D341Med (cell line): ENCODE measurements around the gene CDC42BPA.
"Not testable (repeated sequence)": the region's sequence is repeated elsewhere in the genome, so short reads cannot be mapped to it uniquely, and the experiment has no call there.

Source experiments
- DNase-seq: peaks from one replicate; pipeline ENCODE4 v3.0.0; 2012; ENCODE audit warnings: low spot score

The CDC42BPA gene

DNA sequence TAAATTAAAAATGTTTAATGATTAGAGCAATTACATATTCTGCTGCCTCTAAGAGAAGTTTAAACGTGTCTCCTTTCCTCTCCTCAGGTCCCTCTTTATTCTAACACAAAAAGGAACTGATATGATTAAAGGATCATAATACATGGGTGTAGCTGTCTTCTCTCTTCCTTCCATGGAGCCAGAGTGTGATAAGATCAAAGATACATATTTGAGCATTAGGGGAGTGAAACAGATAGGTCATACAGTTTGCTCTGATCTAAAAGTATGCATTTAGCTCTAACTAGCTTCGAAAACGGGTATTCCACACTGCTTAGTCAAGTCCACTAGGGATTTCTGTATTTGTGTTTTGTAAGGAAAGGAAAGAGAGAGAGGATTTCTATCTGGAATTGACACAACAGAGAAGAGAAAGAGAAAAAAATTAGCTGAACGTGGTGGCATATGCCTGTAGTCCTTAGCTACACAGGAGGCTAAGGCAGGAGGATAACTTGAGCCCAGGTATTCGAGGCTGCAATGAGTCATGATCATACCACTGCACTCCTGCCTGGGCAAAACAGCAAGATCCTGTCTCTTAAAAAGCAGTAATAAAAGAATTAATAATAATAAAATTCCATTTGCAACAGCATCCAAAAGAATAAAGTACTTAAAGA is 63.1 kb downstream of the CDC42BPA start:
- DNase-seq = no peak

- DNase-seq = no peak
These were observed 65.2 kb downstream of the CDC42BPA start for GRCh38 chr1:227253065-227253464.

DNA sequence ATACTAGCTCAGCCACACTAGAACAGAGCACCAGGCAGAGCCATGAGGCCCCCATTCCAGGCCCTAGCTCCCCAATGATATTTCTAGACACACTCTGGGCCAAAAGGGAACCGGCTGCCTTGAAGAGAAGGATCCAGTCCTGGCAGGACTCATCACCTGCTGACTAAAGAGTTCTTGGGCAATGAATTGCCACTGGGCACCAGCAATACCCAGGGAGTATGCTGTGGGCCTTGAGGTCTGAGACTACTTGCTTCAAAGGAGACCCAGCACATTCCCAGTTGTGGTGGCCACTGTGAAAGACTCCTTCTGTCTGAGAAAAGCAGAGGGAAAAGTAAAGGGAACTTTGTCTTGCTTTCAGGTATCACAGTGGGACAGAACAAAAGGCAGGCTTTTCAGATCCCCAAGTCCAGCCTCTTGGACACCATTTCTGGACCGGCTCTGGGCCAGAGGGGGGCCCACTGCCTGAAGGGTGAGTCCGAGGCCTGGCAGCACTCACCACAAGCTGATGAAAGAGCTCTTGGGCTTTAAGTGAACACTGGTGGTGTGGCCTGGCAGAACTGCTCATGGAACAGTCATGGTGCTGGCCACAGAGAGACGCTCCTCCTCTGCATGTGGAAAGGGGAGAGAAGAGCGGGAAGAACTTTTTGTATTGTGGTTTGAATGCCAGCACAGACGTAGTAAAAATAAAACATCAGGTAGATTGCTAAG is 72.5 kb downstream of the CDC42BPA start:
- no peak for DNase-seq

GRCh38 chr1:227244339-227245118 is 73.8 kb downstream of the CDC42BPA start:
- no peak for DNase-seq

DNA sequence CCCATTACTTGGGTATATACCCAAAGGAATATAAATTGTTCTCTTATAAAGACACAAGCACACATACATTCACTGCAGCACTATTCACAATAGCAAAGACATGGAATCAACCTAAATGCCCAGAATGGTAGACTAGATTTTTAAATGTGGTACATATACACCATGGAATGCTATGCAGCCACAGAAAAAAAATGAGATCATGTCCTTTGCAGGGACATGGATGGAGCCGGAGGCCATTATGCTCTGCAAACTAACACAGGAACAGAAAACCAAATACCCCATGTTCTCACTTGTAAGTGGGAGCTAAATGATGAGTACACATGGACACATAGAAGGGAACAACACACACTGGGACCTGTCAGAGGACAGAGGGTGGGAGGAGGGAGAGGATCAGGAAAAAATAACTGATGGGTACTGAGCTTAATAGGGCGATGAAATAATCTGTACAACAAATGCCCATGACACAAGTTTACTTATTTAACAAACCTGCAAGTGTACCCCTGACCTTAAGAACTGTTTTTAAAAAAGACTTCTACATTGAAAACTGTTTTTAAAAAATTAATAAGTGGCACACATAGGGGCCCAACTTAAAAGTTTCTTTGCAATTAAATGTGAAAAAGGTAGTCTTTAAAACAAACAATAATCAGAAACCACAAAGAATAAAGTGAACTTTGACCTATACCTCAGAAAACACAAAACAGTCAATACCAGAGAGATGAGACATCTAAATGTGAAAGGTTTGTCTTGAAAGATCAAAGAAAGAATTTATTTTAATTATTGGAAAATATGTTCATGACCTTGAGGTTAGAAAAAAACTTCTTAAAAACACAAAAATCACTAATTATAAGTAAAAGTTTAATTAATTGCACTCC is 75.2 kb downstream of the CDC42BPA start:
- no peak for DNase-seq

- no peak for DNase-seq
These were observed 77.3 kb downstream of the CDC42BPA start for GRCh38 chr1:227240983-227241382.

GRCh38 chr1:227234998-227235405 is 83.3 kb downstream of the CDC42BPA start:
- DNase-seq = peak; percentile 83

DNA sequence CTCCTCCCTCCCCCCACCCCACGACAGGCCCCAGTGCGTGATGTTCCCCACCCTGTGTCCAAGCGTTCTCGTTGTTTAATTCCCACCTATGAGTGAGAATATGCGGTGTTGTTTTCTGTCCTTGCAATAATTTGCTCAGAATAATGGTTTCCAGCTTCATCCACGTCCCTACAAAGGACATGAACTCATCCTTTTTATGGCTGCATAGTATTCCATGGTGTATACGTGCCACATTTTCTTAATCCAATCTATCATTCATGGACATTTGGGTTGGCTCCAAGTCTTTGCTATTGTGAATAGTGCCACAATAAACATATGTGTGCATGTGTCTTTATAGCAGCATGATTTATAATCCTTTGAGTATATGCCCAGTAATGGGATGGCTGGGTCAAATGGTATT is 87.2 kb downstream of the CDC42BPA start:
- DNase-seq = not testable (repeated sequence)

DNA sequence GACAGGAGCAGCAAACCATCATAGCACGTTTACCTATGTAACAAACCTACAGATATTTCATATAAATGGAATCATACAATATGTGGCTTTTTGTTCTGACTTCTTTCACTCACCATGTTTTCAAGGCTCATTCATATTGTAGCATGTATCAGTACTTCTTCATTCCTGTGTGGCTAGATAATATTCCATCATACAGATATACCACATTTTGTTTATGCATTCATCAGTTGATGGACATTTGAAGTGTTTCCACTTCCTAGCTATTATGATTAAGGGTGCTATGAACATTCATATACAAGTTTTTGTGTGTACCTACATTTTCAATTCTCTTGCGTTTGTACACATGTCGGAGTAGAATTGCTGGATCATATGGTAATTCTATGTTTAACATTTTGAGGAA is 90.1 kb downstream of the CDC42BPA start:
- DNase-seq = no peak

GRCh38 chr1:227227761-227228160 is 90.5 kb downstream of the CDC42BPA start:
- no peak for DNase-seq

DNA sequence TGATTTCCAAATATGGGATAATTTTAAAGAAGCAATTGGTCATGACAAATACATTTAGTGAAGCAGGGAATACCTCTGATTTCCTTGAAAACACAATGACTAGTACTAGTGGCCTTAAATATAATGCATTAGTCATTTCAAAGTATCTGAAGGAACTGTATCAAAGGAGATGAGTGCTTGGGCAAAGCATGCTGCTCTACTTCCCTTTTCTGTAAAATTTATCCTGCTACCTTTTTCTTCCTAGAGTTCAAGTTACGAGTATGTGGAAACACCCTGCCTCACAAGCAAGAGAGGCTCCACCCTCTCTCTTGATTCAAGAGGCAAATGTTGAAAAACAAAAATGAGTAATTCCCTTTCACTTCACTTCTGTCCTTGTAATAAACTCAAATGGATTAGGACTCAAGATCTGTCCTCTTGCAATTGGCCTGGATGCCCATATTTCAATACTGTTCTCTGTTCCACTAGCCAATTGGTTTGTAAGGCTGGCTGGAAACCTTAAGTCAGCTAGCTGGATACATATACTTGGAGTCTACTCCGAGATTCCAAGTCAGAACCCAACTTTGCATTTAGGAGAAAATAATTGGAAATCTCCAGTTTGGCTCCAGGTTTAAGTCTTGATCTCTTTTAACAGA is 92.5 kb downstream of the CDC42BPA start:
- no peak for DNase-seq

DNA sequence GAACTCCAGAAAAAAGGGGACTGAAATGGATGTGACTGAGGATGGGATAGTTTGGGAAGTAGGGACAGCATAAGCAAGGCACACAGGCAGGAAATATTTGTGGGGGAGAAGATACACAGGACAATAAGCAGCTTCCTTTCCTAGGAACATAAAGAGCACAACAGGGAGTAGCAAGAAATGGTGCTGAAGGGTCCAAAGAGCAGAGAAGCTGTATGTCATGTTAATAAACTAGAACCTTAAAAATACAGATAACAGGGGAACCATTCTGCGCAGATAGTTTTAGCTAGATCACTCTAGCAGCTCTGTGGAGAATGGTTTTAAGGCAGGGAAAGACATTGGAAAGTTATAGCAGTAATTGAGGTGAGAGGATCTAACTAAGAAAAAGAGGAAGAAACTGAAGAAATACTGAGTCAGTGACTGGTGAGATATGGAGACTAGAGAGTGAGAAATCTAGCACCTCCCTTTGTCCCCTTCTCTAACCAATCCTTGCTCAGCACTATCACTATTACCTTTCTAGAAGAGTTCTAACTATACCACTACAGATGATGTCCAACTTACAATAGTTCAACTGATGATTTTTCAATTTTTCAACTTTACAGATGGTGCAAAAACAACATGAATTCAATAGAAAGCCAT is 95.0 kb downstream of the CDC42BPA start:
- DNase-seq = no peak

GRCh38 chr1:227219715-227220292 is 98.5 kb downstream of the CDC42BPA start:
- no peak for DNase-seq

DNA sequence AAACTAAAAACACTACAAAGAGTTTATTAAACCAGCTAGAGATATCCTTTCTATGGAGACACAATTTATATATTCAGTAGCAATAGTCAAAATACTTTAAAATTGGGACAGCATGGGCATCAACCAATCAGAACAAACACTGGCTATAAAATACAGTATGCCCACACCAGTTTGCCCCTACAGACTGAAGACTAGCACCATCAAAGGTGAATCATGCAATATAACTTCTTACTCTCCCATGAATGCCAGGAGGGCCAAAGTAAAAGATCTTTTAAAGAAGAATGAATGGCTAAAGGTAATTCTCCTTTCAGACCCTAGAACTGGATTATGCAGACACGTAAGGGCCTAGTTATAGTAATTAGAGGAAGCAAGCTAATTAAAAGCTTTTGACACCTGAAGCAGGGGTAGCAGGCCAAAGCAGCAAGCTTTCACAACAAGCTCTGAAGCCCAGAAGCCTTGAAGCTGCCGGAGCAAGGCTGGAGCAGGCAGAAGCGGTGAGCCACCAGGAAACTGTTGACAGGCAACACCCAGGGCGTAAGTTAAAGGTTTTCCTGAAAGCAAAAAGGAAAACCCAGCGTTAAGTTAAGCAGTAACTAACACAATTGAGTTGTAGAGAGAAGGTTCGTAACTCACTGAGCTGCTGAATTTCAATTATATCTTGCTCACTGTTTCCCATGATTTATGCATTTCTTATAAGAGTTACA is 99.3 kb downstream of the CDC42BPA start:
- peak; percentile 29 for DNase-seq

DNA sequence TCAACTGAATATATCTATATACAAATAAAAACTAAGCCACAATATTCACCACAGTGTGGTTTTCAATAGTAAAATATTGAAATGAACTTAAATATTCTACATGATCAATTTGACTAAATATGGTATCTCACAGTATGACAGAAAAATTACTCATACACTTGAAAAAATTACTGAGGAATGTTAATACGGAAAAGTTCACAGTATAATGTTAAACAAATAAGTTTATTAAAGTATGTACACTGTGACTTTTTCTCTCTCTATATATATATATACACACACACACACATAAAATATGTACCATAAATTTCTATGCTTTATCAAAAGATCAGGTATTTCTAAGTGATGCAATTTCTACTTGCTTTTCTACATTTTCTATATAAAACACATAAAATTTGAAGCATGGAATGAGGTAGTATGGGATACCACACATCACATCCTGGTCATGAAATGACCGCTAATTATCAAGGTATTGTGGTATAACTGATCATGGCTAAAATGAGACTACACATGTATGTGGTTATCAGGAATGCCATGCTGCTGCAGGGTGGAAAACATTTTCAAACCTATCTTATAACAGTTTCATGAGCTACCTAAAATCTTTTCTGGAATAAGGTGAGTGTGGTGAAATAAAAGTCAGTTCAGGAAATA is 102.3 kb downstream of the CDC42BPA start:
- DNase-seq = no peak

GRCh38 chr1:227214207-227214606 is 104.1 kb downstream of the CDC42BPA start:
- no peak for DNase-seq

GRCh38 chr1:227213426-227213825 is 104.9 kb downstream of the CDC42BPA start:
- DNase-seq = no peak

DNA sequence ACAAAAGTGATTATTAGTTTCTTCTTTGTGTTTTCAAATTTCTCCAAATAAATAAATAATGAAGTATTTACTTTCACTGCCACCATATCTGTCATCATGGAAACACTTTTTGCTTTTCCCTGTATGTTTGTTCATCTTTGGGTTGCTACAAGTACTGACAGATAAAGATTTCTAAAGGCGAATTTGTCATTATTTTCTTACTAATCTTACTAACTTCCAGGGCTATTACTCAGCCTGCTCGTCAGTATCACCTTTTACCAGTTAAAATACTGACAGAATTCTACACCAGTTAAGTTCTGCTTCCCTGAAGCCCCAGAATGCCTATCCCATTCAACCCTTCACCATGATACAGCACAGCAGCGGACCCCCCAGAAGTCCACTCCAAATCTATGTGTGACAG is 106.1 kb downstream of the CDC42BPA start:
- DNase-seq = no peak

GRCh38 chr1:227210604-227211003 is 107.7 kb downstream of the CDC42BPA start:
- no peak for DNase-seq

GRCh38 chr1:227197064-227197463 is 121.2 kb downstream of the CDC42BPA start:
- DNase-seq = no peak
